ENCODE results near the gene POLR2E. TPM values are rescaled to one million over a fixed set of nuclear protein-coding genes. Genes with fewer than 3 reads are reported as not detected.
"Not testable (repeated sequence)": the region's sequence is repeated elsewhere in the genome, so short reads cannot be mapped to it uniquely, and the experiment has no call there.

Gene POLR2E
- total RNA-seq, 4 donors from 2014 or later = 74.3 to 107 (median 96.9) TPM

DNA sequence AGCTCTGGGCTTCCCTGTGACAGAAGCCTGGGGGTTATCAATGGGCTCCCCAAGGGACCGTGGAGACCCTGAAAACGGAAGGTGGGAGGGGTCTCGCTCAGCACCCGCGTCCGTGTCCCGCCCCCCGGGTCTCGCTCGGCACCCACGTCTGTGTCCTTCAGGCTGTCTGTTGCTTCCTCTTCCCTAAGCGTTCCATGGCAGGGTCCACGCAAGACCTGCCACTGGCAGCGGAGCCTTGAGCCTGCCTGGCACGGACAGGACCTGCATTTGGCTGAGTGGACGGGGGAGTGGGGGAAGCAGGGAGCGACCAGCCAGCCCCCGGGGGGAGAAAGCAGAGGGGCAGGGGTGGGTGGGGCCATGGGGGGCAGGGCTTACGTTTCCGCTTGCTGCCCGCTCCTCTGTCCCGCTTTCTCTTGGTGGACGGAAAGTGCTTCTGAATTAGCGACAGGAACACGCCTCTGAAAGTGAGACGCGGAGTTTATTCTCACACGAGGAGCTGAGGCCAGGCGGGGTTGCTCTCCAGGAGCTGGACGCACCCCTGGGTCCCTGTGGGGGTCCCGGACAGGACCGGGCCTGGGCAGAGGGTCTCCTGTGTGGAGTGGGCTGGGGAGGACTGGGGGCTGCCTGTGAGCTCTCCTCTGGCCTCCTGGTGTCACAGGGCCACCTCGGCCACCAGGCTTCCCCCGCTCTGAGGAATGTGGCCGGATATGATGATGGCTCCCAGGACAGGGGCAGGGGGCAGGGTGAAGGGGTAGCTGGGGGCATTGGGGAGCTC, 20.7 kb upstream of the POLR2E start:
- peaks cover 0 to 88% (median 0%) of the 10 kb centered on the region in 3 donors for H3K36me3 ChIP-seq
- H3K4me3 ChIP-seq = no peak overlapping the region

DNA sequence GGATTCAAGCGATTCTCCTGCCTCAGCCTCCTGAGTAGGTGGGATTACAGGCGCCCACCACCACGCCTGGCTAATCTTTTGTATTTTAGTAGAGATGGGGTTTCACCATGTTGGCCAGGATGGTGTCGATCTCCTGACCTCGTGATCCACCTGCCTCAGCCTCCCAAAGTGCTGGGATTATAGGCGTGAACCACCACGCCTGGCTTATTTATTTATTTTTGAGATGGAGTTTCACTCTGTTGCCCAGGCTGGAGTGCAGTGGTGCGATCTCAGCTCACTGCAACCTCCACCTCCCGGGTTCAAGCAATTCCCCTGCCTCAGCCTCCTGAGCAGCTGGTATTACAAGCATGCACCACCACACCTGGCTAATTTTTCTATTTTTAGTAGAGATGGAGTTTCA, 19.6 kb upstream of the POLR2E start:
- DNase-seq, H3K9me3 ChIP-seq, H3K27ac ChIP-seq, H3K27me3 ChIP-seq, H3K4me3 ChIP-seq: not testable (repeated sequence)
- Histone ChIP-seq H3K36me3 (peaks cover 0 to 88% (median 0%) of the 10 kb centered on the region in 3 donors), H3K4me1 (peaks cover 0 to 21% (median 12%) of the 10 kb centered on the region in 4 donors)

More for the DNA sequence above, 20.7 kb upstream of the POLR2E start:
- Histone ChIP-seq H3K27ac (no peak overlapping the region), H3K4me1 (peaks cover 0 to 21% (median 12%) of the 10 kb centered on the region in 4 donors), H3K9me3 (no peaks in the 10 kb centered on the region), H3K27me3 (no peaks in the 10 kb centered on the region)
- no peak for DNase-seq
- TF ChIP-seq POLR2A (IDR thresholded peaks at IDR 0.05) (no peak), CTCF (IDR thresholded peaks at IDR 0.05) (no peak)

DNA sequence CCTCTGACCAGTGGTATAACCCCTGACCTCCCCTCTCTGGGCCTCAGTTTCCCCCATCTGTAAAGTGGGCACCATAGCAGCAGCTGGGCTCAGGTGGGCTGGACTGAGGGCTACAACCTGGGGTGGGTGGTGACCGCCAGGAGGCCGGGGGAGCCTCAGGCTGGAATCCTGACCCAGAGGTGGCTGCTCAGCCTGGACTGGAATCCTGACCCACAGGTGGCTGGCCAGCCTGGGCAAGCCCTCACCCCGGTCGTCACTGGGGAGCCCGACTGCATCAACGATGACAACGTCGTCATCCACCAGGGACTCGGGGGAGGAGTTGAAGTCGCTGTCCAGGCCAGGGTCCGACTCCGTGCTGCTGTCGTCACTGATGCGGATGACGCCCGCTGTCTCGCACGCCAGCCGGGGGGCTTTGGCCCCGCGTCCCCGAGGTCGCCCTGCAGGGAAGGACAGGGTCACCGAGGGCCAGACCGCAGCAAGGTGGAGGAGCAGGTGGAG, 18.9 kb upstream of the POLR2E start:
- no peak for TF ChIP-seq POLR2A (IDR thresholded peaks at IDR 0.05)
- TF ChIP-seq CTCF (IDR thresholded peaks at IDR 0.05) = no peak
- Histone ChIP-seq H3K9me3 (no peaks in the 10 kb centered on the region), H3K4me3 (no peak overlapping the region), H3K27ac (peak overlapping the region; percentile 64 to 79 (median 72)), H3K4me1 (peaks cover 0 to 21% (median 12%) of the 10 kb centered on the region in 4 donors), H3K27me3 (no peaks in the 10 kb centered on the region), H3K36me3 (peaks cover 0 to 88% (median 0%) of the 10 kb centered on the region in 3 donors)
- no peak for DNase-seq

- H3K4me1 ChIP-seq = peaks cover 0 to 21% (median 12%) of the 10 kb centered on the region in 4 donors
- H3K9me3 ChIP-seq = no peaks in the 10 kb centered on the region
- H3K27me3 ChIP-seq = no peaks in the 10 kb centered on the region
- H3K36me3 ChIP-seq = peaks cover 0 to 88% (median 0%) of the 10 kb centered on the region in 3 donors
- TF ChIP-seq POLR2A (IDR thresholded peaks at IDR 0.05) = peak in 1 of 2 donors; percentile 44
- peak; percentile 70 to 96 (median 90) for TF ChIP-seq CTCF (IDR thresholded peaks at IDR 0.05)
- peak overlapping the region; percentile 64 to 79 (median 72) for H3K27ac ChIP-seq
- peak overlapping the region in 1 of 4 donors; percentile 12 for H3K4me3 ChIP-seq
- peak; percentile 97 to 98 (median 98) for DNase-seq
Observed at GRCh38 chr19:1113030-1113985, 18.1 kb upstream of the POLR2E start.

- Histone ChIP-seq H3K27me3 (no peaks in the 10 kb centered on the region), H3K4me3 (peak overlapping the region in 1 of 4 donors; percentile 0), H3K4me1 (peaks cover 0 to 25% (median 12%) of the 10 kb centered on the region in 4 donors), H3K36me3 (peaks cover 0 to 87% (median 0%) of the 10 kb centered on the region in 3 donors), H3K27ac (peak overlapping the region; percentile 18 to 79 (median 68)), H3K9me3 (no peaks in the 10 kb centered on the region)
- TF ChIP-seq CTCF (IDR thresholded peaks at IDR 0.05) = no peak
- no peak for TF ChIP-seq POLR2A (IDR thresholded peaks at IDR 0.05)
- DNase-seq = peak in 2 of 3 donors; percentile 86 to 92
Observed at GRCh38 chr19:1112268-1113029, 17.3 kb upstream of the POLR2E start.
